Activated CD4-positive, CD25-positive, alpha-beta regulatory T cell treated with anti-CD3 and anti-CD28 coated beads, Interleukin-2, amount 50 U/mL, for 24 hours (primary cell): ENCODE measurements around the gene ODF4.
"Not testable (repeated sequence)": the region's sequence is repeated elsewhere in the genome, so short reads cannot be mapped to it uniquely, and the experiment has no call there.

Experiments used
- ATAC-seq, 2 donors: fragments of 150-1000 bp; cut with Tn5 transposase; one replicate each; pipeline ENCODE4 v1.10.0; 2021; ENCODE audit warnings: mild to moderate bottlenecking in 1 of 2, moderate library complexity in 1 of 2

Gene ODF4

DNA sequence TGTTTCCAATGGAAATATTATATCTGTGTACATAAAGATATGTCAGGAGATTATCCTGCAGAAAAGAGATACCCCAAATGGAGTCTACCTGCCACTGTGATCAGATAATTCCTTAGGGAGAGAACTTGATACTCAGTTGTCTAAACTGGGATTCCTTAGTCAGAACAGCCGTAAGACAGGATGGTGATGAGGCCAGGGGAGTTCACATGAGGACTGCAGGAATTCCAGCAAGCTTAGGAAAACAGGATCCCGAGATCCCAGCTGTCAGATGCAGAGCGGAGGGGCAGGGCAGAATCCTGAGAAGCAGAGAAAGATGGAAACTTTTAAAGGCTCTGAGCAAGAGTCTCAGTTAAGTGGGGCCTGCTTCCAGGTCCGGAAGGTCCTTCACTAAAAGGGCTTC lies 32.1 kb downstream of the ODF4 start:
- ATAC-seq: no peak

DNA sequence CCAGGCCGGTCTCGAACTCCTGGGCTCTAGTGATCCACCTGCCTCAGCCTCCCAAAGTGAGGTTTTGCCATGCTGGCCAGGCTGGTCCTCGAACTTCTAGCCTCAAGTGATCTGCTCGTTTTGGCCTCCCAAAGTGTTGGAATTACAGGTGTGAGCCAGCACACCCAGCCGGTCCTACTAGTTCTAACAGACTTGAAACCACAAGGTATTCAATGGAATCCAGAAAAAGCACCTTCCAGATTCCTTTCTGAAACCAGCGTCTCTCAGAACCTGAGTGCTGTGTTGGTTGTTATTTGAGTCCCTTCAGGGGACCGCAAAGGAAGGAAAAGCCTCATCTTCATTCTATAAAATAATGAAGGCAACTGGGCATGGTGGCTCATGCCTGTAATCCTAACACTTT lies 32.8 kb downstream of the ODF4 start:
- no peak for ATAC-seq

DNA sequence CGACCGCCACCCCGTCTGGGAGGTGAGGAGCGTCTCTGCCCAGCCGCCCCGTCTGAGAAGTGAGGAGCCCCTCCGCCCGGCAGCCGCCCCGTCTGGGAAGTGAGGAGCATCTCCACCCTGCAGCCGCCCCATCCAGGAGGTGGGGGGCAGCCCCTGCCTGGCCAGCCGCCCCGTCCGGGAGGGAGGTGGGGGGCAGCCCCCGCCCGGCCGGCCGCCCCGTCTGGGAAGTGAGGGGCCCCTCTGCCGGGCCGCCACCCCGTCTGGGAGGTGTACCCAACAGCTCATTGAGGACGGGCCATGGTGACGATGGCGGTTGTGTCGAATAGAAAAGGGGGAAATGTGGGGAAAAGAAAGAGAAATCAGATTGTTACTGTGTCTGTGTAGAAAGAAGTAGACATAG lies 34.2 kb downstream of the ODF4 start:
- not testable (repeated sequence) for ATAC-seq

DNA sequence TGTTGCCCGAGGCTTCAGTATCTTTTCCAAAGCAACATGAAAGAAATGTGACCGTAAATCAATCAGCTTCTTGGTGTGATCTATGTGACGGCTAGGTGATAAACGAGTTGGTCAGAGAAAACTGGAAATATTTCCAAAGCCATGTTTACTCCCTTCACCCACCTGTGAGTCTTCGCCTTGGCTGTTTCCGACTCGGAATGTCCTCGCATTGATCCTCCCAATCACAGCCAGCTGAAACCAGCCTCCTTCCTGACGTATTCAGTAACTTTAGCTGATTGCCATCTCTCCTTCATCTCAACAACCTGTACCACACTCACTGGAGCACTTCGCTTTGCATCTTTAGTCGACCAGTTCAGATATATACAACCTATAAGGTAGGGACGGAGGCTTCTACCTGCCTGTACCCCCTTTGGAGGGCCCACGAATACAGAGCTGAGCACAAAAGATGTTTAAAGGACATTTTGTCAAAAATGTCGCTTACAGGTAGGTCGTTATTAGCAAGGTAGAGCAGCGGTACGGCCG lies 36.2 kb downstream of the ODF4 start:
- ATAC-seq: no peak

DNA sequence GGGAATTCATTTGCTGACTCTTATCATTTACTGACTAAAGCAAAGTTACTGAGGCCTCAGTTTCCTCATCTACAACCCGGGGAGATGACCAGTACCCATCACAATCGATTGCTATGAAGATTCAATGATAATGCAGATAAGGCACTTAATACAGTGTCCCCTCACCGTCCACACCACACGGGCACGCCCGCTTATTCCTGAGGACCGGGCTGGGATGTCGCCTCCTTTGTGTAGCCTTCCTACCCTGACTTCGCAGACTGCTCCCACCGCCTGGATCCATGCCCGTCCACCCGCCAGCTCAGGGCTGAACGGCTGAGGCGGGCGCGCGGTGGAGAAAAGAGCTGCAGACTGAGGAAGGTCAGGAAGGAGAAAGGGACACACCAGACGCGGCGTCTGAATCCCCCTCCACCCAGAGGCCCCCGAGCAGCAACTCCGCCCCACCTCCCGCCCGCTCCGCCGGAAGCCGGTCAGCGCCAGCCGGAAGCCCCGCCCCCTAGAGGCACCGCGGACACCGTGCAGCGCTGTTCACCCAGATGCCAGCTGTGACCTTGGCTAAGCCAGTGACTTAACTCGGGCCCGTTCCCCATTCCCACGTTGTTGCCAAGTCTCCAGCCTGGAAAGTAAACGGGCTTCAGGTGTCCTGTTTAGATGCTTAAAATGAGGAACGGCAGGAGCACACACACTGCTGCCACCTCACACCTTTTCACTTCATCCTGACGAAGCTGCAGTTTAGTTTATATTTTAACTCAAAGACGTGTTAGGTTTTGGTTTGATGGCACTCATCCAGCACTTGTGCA lies 36.8 kb downstream of the ODF4 start, which contains the start of gene KRABD2:
TSS of gene KRABD2 (minus strand) at position 434 of the 797 bp plus-strand sequence.
- ATAC-seq: peak; percentile 97 to 99

DNA sequence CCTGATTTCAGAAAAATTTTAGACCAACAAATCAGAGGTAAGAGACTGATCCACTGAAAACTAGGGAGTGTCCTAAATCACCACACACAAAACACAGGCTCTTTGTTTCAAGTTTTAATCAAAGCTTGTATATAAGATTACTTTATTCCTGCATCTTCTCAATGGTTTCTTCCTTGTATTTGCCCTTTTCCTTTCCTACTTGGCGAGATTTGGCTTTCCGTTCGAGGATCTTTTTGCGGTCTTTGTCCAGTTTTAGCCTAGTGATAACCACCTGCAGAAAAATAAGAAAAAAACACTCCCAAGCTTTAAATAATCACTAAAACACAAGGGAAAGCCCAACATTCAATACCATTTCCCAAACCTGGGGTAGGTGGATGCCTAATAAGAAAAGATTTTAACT lies 37.8 kb downstream of the ODF4 start:
- ATAC-seq: no peak

DNA sequence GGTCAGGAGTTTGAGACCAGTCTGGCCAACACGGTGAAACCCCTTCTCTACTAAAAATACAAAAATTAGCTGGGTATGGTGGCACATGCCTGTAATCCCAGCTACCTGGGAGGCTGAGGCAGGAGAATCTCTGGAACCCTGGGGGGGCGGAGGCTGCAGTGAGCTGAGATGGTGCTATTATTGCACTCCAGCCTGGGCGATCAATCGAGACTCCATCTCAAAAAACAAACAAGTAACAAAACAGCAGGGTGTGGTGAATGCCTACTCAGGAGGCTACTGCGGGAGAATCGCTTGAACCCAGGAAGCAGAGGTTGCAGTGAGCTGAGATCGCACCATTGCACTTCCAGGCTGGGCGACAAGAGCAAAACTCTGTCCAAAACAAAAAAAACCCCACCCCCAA lies 38.5 kb downstream of the ODF4 start:
- ATAC-seq: not testable (repeated sequence)

DNA sequence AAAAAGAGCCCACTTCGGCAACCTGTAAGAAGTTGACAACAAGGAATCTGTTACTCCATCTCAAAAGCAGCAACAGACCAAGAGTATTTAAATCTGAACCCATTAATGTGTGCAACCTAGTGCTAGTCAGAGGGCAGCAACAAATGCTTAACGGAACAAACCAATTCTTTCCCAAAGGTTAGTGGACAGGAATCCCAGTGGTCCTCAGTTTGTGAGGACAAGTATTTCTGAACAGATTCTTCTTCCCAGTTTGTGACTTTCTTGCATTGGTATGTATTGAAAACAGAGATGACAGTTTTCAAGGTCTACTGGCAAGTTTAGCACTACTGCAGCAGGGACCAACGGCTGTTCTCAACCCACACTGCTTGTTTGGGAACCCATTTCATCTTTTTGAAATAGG lies 40.4 kb downstream of the ODF4 start:
- ATAC-seq: no peak

DNA sequence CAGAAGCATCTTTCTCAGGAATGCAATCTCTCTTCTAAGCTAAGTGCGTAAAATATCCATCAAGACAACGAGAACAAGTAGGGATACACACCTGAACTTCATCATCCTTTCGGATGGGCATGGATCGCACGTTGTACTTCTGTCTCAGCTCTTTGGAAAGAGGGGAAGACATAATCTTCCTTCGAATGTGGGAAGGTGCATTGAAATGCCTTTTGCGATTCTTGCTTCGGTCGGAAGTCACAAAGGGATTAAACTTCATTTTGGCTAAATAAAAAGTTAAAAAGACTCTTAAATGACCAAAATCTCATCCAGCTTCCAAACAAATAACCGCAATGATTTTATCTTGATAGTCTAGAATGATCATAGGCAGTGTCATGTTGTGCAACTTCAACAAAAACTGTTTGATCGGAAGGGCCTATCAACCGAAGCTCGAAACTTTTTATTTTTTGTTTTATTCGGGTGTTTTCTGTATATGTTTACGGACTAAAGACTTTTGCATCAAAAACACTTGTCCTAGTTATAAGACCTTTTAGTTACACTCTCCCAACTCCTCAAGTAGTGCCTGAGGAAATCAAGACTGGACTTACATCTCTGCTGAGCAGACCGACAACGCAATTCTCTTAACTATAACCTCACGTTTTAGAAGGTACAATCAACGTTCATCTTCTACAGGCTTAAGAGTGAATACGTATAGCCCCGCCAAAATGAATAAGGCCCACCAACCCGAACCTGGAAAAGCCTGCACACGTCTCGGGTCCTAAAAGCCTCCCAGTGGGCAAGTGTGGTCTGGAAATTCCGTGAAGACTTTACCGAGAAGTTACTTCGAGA lies 42.6 kb downstream of the ODF4 start:
- ATAC-seq: no peak

DNA sequence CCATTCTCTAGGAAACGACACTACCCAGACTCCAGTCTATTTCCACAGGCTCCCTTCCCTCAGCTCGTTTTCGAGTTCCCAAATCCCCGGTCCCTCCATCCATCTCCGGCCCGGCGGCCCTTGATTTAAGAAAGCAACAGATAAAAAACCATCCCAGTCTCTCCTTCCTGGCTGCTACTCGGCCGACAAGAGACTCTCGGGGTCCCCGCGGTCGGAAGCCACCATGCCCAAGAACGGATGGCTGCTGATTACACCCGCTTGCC lies 43.2 kb downstream of the ODF4 start:
- ATAC-seq: no peak

DNA sequence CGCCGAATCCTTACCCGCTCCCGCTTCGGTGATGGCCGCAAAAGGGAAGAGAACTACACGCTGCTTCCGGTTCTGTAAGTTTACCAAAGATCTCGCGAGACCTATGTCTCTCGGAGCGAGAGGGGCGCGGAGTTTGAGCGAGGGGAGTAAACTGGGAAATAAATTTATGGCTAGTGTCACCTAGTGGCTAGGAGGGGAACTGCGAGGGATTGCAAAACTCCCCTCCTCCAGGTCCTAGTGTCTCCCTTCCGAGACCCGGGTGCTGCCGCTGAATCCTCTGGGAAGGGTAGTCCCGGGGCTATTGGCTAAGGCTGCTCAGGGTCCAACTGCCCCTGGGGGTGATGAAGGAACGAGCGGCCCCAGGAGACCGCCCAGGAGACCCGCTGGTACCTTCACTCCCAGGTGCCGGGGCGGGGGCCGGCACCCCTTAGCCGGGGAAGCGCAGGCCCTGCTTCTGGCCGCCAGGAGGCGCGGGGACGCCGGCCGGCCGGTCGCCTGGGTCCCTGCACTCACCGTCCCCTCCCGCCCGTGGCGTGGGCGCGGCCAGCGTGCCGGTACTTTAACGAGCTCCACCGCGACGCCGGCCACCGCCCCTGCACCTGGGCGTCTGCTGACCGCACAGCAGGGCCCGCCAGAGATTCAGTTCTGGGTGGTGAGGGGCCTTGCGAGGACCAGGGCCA lies 43.6 kb downstream of the ODF4 start, which contains the start of gene RPL26:
TSS of gene RPL26 (minus strand) at position 51 of the 680 bp plus-strand sequence. CDS start 883 bp downstream, outside the sequence.
- peak; percentile 91 to 93 for ATAC-seq

DNA sequence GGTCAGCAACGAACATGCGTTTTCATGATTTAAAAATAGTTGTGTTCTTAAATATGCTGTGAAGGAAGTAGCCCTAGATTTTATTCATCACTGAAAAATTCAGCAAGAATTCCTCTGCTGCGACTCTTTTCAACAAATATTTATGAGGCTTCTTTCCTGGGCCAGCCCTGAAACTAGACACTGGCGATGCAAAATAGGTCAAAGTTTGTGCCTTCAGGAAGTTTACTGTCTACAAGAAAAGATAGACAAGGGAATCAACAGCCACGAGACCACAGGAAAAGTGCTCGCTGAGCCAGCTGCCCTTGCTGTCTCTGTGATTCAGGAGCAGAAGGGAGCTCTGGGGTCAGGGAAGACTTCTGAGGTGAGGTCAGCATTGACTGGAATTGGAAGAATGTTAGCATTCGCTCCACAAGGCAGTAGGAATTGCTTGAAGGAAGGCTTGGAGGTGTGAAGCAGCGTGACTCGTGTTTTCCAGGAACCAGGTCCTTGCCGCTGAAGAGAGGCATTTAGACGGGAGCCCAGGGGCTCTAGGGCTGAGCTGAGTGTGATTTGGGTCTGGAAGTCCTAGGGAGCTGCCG lies 45.2 kb downstream of the ODF4 start:
- ATAC-seq: no peak

DNA sequence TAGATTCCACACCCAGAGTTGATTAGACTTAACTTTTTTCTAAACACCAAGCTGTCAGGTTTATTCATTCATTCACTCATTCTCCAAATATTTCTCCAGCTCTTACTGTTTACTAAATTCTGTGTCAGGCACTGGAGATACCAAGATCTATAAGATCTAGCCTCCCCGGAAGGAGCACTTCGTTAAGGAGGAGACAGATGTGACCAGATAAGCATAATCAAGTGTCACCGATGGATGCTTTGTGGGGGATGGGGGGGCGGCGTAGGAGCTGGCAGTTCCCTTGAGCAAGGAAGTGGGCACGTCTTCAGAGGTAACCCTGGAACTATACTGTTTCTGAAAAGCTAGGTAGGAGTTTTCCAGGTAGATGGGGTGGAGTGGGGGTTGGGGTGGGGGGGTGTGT lies 47.2 kb downstream of the ODF4 start:
- no peak for ATAC-seq

DNA sequence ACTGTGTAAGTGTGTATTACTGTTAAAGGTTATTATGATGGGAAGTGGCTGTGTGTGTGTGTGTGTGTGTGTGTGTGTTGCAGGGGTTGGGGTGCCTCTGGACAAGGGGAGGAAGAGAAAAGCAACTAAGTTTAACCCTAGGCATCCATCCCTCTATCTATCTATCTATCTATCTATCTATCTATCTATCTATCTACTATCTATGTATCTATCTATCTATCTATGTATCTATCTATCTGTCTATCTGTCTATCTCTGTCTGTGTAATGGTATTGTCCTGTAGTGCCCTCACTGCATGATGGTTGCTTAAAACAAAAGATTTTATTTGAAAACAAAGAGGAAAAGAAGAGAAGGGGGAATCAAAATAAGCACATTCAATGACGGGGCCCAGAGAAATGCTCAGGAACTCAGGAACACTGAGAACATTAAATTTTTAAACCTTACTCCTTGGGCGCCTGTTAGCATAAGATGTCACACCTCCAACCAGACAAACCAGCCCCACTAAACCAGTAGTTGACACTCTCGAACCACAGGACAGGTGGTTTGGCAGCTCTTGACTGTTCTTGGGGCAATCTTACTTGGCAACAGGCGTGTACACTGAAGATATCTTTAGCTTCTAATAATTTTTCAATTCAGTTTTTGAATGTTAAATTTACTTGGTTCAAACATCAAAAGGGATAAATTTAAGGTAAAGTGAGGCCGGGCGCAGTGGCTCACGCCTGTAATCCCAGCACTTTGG lies 48.4 kb downstream of the ODF4 start:
- no peak for ATAC-seq

DNA sequence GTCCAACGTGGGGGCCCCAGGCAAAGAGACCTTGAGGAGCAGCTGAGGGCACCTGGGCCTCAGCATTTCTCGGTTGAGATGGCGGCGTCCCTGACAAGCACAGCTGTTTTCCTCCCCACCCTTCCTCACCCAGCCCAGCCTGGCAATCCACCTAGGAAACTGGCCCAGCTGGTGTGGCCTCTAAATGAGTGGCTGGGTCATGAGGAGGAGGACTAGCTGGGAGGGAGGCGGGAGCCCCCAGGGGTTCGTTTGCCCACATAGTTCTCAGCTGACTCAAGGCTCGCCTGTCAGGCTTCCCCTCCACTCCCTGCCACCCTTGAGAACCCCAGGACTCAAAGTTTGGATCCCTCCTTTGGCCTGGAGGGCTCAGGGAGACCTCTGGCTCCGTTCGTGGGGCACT lies 52.1 kb downstream of the ODF4 start:
- ATAC-seq: no peak

DNA sequence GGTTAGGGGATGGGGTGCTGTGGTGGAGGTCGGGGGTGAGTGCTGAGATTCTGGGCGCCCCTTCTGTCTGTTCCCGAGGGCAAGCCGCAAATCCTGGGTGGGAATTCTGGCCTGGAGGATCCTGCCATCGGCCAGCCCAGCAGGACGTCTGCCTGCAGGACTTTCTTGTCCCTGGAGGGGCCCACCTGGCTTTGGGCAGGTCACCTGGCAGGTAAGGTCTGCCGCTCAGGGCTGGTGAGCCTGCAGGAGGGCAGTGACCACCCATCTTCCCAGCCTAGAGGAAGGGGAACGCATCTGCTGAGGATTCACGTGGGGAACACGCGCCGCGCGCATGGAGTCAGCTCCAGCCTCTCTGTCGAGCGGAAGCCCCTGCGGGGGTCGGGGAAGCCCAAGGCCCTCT lies 52.6 kb downstream of the ODF4 start:
- no peak for ATAC-seq

DNA sequence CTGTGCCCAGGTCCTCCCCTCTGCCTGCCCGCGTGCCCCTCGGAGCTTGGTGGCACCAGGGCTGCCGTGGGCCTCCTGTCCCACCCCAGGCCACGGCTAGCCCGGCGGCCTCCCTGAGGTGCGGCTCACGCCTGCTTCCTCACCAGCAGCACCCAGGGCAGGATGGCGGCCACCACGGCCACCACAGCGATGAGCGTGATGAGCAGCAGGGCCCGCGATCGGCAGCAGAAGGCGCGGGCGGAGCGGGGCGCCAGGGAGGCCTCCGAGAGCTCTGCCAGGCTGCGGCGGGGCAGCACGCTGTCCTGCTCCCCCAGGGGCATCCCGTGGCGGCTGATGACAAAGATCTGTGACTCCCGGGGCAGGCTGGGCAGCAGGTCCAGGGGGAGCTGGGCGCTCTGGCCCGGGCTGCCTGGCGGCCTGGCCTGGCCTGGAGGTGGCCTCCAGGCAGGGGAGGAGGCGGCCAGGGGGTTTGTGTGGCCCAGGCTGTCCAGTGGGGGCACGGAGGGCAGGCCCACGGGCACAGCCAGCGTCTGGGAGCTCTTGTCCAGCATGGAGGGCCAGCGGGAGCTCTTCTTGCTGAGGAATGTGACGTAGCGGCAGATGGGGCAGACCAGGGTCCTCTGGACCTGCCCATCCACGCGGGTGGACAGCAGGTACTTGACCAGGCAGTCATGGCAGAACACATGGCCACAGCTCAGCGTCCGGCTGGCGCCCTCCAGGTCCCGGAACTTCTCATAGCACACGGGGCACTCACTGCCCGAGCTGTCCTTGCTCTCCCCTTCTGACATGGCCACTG lies 53.2 kb downstream of the ODF4 start:
- no peak for ATAC-seq

DNA sequence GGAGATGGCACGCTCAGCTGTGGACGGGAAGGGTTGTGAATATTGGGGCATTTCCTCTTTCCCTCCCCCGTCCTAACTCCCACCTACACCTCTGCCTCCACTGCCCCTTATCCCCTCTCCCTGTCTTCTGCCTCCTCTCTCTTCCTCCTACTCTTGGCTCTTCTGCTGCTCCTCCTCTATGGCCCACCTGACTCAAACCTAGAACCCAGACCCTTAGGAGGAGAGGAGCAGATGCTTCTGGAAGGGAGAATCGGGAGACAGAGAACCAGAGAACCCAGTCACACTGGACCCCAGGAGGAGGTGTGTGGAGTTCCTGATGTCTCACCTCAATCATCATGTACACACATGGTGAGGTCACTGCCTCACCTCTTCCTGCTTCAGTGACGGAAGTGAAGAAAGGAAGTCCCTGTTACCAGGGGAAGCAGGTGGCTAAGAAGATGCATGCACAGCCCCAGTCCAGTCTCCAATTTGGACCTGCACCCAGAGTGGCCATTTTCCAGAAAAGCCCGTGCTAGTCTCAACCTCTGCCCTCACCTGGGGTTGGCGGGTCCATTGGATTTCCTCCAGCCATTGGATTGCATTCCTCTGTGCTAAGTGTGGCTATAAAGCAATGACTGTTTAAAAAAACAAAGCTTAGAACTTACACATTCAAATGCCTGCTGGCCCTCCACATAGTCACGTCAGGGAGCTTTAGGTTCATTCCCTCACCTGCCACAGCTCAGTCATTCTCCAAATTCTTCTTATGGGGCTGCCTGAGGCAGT lies 54.0 kb downstream of the ODF4 start:
- ATAC-seq: peak; percentile 86 to 88

DNA sequence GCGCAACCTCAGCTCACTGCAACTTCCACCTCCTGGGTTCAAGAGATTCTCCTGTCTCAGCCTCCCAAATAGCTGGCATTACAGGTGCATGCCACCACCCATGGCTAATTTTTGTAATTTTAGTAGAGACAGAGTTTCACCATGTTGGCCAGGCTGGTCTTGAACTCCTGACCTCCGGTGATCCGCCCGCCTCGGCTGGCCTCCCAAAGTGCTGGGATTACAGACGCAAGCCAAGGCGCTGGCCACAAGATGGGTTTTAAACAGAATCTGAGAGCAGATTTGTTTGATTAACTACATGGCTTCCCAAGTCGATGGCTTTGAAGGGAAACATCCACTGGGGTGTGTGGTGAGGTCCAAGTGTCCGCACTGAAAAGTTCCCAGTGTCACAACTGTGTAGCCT lies 54.9 kb downstream of the ODF4 start:
- not testable (repeated sequence) for ATAC-seq
